ENCODE measurements around the gene AFMID.
A peak's percentile ranks its signal among the peaks of the same experiment; 100 is the strongest.

The AFMID gene

DNA sequence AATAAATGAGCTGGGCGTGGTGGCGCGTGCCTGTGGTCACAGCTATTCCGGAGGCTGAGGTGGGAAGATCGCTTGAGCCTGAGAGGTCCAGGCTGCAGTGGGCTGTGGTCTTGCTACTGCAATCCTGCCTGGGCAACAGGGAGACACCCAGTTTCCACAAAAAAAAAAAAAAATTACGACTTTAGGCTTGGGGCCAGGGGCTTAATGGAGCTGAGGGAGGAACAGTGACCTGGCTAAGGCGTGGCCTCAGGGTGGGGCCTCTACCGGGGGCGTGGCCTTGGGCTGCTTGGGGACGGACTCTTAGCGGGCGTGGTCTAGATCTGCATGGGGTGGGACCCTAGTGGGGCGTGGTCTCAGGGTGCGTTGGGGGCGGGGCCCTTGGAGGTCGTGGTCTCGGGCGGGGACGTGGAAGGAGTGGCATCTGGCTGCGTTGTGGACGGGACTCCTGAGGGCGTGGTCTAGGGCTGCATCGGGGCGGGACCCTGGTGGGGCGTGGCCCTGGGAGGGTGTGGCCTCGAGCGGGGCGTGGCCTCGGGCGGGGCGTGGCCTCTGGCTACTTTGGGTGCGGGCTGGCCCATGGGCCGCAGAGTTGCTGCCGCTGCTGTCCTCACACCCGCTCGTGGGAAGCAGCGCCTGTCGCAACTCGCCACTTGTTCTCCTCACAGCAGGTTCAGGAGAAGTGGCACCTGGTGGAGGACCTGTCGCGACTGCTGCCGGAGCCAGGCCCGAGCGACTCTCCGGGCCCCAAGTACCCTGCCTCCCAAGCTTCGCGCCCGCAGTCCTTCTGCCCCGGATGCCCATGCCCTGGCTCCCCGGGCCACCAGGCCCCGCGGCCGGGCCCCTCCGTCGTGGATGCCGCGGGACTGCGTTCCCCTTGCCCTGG, 46.8 kb upstream of the AFMID start:
- peak; percentile 86 for TF ChIP-seq FOXP2 (optimal IDR thresholded peaks at IDR 0.05; ENCODE audit: borderline replicate concordance, extremely low read depth, extremely low read length, insufficient read depth)
- TF ChIP-seq POLR2AphosphoS5 (IDR thresholded peaks at IDR 0.05; ENCODE audit: low read depth, low read length) = peak; percentile 64
- TF ChIP-seq TAF1 (IDR thresholded peaks at IDR 0.05; ENCODE audit: borderline replicate concordance, insufficient read depth, low read length) = no peak

DNA sequence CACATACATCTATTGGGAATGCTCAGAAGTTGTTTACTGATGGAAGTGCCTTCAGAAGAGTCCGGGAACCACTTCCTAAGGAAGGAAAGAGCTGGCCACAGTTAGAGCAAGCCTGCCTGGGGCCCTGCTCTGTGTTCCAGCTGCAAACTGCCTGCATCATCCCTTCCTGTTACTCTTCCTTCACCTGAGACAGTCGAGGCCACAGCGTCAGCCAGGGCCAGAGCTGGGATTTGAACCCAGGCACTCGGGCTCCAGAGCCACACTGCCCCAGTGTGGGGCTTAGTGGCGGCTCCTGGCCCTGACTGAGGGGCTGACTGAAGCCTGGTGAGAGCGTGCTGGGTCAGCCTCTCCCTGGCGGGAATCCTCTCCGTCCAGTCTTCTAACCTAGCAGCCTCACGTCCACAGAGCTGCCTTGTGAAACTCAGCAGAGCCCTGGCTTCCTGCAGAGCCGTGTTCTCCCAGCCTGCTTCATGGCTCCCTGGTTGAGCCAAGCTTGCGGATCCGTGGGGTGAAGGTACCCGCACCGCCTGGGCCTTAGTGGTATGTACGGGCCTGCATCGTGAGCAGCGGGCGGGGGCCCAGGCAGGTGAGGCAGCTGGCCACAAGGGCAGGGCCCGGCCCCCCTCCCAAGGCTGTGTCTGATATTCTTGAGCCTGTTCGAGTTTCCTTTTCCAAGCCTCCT, 45.6 kb upstream of the AFMID start:
- TF ChIP-seq, protein P1, sequence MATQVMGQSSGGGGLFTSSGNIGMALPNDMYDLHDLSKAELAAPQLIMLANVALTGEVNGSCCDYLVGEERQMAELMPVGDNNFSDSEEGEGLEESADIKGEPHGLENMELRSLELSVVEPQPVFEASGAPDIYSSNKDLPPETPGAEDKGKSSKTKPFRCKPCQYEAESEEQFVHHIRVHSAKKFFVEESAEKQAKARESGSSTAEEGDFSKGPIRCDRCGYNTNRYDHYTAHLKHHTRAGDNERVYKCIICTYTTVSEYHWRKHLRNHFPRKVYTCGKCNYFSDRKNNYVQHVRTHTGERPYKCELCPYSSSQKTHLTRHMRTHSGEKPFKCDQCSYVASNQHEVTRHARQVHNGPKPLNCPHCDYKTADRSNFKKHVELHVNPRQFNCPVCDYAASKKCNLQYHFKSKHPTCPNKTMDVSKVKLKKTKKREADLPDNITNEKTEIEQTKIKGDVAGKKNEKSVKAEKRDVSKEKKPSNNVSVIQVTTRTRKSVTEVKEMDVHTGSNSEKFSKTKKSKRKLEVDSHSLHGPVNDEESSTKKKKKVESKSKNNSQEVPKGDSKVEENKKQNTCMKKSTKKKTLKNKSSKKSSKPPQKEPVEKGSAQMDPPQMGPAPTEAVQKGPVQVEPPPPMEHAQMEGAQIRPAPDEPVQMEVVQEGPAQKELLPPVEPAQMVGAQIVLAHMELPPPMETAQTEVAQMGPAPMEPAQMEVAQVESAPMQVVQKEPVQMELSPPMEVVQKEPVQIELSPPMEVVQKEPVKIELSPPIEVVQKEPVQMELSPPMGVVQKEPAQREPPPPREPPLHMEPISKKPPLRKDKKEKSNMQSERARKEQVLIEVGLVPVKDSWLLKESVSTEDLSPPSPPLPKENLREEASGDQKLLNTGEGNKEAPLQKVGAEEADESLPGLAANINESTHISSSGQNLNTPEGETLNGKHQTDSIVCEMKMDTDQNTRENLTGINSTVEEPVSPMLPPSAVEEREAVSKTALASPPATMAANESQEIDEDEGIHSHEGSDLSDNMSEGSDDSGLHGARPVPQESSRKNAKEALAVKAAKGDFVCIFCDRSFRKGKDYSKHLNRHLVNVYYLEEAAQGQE (IDR thresholded peaks at IDR 0.05; ENCODE audit: insufficient read depth in 1 of 2, low read depth in 2 of 2, low read length in 2 of 2) = no peak
- no peak for TF ChIP-seq POLR2AphosphoS5 (IDR thresholded peaks at IDR 0.05; ENCODE audit: low read depth, low read length)
- no peak for TF ChIP-seq SIN3A (IDR thresholded peaks at IDR 0.05; ENCODE audit: borderline replicate concordance, insufficient read depth, low read length)
- no peak for TF ChIP-seq TAF1 (IDR thresholded peaks at IDR 0.05; ENCODE audit: borderline replicate concordance, insufficient read depth, low read length)
- no peak for TF ChIP-seq FOXP2 (optimal IDR thresholded peaks at IDR 0.05; ENCODE audit: borderline replicate concordance, extremely low read depth, extremely low read length, insufficient read depth)

DNA sequence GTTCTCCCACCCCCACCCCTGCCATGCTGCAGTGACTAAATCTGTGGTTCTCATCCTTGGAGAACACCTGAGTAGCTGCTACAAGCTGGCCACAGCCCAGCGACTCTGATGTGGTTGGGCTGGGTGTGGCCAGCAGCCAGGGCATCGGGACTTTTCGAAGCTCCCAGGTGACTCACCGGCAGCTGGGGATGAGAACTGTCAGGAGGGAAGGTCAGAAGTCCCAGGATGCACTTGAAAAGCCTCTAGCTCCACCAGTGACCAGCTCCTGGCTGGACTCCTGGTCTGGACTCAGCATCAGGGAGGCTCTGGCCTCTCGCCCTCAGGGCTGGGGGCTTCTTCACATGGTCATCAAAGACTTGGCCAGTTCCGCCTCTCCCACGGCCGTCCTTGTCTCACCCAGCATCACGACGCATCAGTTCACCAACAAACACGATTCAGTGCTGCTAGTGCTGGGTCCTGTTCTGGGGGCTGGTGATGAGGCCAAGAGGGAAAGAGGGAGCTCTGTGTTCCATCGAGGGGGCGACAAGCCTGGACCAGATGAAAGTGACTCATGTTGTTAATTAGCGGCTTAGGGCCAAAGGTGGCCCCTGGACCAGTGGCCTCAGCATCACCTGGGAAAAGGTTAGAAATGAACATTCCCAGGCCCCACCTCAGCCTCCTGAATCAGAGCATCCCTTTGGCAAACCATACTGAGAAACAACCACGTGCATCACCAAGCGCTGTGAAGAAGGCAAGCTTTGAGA, 44.9 kb upstream of the AFMID start:
- no peak for TF ChIP-seq POLR2AphosphoS5 (IDR thresholded peaks at IDR 0.05; ENCODE audit: low read depth, low read length)
- TF ChIP-seq FOXP2 (optimal IDR thresholded peaks at IDR 0.05; ENCODE audit: borderline replicate concordance, extremely low read depth, extremely low read length, insufficient read depth) = no peak
- TF ChIP-seq, protein P1 (IDR thresholded peaks at IDR 0.05; ENCODE audit: insufficient read depth in 1 of 2, low read depth in 2 of 2, low read length in 2 of 2) = no peak
- TF ChIP-seq SIN3A (IDR thresholded peaks at IDR 0.05; ENCODE audit: borderline replicate concordance, insufficient read depth, low read length) = no peak
- no peak for TF ChIP-seq TAF1 (IDR thresholded peaks at IDR 0.05; ENCODE audit: borderline replicate concordance, insufficient read depth, low read length)

DNA sequence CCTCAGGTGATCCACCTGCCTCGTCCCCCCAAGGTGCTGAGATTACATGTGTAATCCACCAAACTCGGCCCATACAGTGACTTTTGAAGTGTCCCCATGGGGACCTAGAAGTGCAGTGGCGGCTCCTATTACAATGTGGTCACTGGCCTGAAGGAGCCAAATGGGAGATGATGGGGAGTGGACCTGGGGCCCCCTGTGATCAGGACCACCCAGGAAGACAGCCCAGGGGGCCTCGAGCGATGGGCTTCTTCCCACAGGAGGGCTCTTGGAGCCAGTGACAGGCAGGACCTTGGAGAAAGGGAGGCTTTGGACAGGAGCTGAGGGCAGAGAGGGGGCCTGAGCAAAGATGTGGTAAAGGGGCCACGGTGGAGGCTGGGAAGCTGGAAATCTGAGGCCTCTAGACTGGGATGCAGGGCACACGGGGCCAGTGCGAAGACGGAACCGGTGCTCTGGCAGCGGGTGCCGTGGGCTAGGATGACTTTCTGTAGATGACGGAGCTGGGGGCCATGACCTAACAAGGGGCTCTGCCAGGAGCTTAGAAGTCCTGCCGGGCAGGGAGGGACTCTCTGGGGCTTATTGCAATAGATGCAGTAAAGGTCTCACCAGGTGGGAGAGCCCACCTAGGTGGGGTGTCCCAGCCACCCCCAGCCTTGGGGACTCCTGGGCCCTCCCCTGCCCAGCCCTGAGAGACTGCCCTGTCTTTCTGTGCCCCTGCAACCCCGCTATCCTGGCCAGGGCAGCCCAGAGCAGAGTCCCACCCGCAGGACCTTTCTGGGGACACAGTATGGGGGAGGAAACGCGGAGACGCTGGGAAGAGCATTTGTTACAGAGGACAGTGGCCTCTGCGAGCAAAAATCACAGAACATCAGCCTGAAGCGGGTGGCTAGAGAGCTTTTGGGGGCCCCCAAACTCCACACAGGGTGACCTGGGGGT, 43.7 kb upstream of the AFMID start:
- TF ChIP-seq, protein P1 (IDR thresholded peaks at IDR 0.05; ENCODE audit: insufficient read depth in 1 of 2, low read depth in 2 of 2, low read length in 2 of 2) = no peak
- no peak for TF ChIP-seq POLR2AphosphoS5 (IDR thresholded peaks at IDR 0.05; ENCODE audit: low read depth, low read length)
- no peak for TF ChIP-seq FOXP2 (optimal IDR thresholded peaks at IDR 0.05; ENCODE audit: borderline replicate concordance, extremely low read depth, extremely low read length, insufficient read depth)
- TF ChIP-seq TAF1 (IDR thresholded peaks at IDR 0.05; ENCODE audit: borderline replicate concordance, insufficient read depth, low read length) = no peak
- TF ChIP-seq SIN3A (IDR thresholded peaks at IDR 0.05; ENCODE audit: borderline replicate concordance, insufficient read depth, low read length) = no peak
